ENCODE results near the gene ATF7. TPM values are rescaled to one million over a fixed set of nuclear protein-coding genes. Genes with fewer than 3 reads are reported as not detected.

ATF7 gene
- total and polyA plus RNA-seq, 2 of the 4 experiments (the other 2 are of a cell fraction), result 7.0 to 16.3 TPM

DNA sequence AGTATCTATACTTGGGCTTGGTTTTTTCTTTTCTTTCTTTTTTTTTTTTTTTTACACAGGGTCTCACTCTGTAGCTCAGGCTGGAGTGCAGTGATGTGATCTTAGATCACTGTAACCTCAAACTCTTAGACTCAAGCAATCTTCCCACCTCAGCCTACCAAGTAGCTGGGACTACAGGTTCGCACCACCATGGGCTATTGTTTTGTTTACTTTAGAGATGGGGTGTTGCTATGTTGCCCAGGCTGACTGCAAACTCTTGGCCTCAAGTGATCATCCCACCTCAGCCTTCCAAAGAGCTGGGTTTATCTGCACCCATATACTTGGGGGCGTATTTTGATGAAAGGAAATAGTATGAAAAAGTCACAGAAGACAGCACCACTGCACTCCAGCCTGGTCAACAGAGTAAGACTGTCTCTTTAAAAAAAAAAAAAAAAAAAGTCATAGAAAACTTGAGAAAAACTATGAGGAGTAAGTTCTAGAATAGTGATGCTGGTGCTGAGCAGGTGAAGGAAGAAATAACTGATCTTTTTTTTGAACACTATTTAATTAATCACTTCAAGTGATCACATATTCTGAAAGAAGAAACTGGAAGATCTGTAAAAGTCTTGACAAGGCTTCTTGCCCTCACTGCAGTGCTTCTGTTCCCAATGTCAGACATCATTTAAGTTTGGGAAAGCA is 65.1 kb downstream of the ATF7 start:
- Histone ChIP-seq H3K27me3 (ENCODE audit: control insufficient read depth, insufficient read depth, low read length) (no peaks in the 10 kb centered on the region), H3K4me3 (ENCODE audit: insufficient read depth, low read depth, low read length) (no peak overlapping the region), H2BK20ac (ENCODE audit: low read depth, low read length) (no peak overlapping the region), H2AFZ (replicated peaks; ENCODE audit: low read length, poor library complexity) (no peak overlapping the region), H3K18ac (ENCODE audit: low read depth, low read length) (no peak overlapping the region), H3K4ac (ENCODE audit: low read depth, low read length) (no peak overlapping the region), H2BK5ac (ENCODE audit: low read depth, low read length, poor library complexity, severe bottlenecking) (no peak overlapping the region), H4K5ac (ENCODE audit: low read depth, low read length) (no peak overlapping the region), H3K79me1 (ENCODE audit: low read depth in 1 of 2, low read length in 2 of 2) (peaks cover 8 to 22% of the 10 kb centered on the region in 2 experiments), H3K27ac (ENCODE audit: insufficient read depth, low read length) (no peak overlapping the region), H3K9me1 (ENCODE audit: insufficient read depth, low read length) (peaks cover 2% of the 10 kb centered on the region; the same call in 1 of the 2 replicates), H2BK120ac (ENCODE audit: low read depth, low read length) (no peak overlapping the region), H3K9ac (ENCODE audit: low read depth, low read length) (no peak overlapping the region), H3K4me2 (ENCODE audit: low read depth, low read length) (peak overlapping the region; percentile 75; the same call in 1 of the 2 replicates), H2AK9ac (replicated peaks; ENCODE audit: low read depth, low read length, poor library complexity) (no peak overlapping the region), H3K9me3 (ENCODE audit: control insufficient read depth, insufficient read depth, low read length) (no peaks in the 10 kb centered on the region), H3K23ac (ENCODE audit: low read depth, low read length) (no peak overlapping the region), H4K20me1 (ENCODE audit: insufficient read depth, low read length) (peaks cover 66% of the 10 kb centered on the region; the same call in 1 of the 2 replicates), H2AK5ac (ENCODE audit: low read depth, low read length) (no peak overlapping the region), H4K91ac (ENCODE audit: insufficient read depth, low read depth, low read length) (no peak overlapping the region), H3K4me1 (ENCODE audit: control insufficient read depth, insufficient read depth, low read length) (peaks cover 6% of the 10 kb centered on the region; the same call in 1 of the 2 replicates), H3K14ac (replicated peaks; ENCODE audit: low read depth, low read length) (no peak overlapping the region), H3K36me3 (ENCODE audit: control insufficient read depth, insufficient read depth, low read length) (no peaks in the 10 kb centered on the region), H3K56ac (ENCODE audit: extremely low read depth, insufficient read depth, low read length) (no peak overlapping the region), H2BK15ac (ENCODE audit: low read depth, low read length) (no peak overlapping the region), H4K8ac (ENCODE audit: low read depth in 2 of 2, low read length in 2 of 2) (no peak overlapping the region)
- TF ChIP-seq POLR2A (IDR thresholded peaks at IDR 0.05; ENCODE audit: low read depth, low read length) (no peak), SMC3 (IDR thresholded peaks at IDR 0.05; ENCODE audit: low read depth, low read length) (no peak), BHLHE40 (IDR thresholded peaks at IDR 0.05; ENCODE audit: low read depth, low read length) (no peak), RFX5 (IDR thresholded peaks at IDR 0.05; ENCODE audit: low read depth, low read length) (no peak), RCOR1 (IDR thresholded peaks at IDR 0.05; ENCODE audit: insufficient replicate concordance, low read length) (no peak)
- TF ChIP-seq, protein P1, sequence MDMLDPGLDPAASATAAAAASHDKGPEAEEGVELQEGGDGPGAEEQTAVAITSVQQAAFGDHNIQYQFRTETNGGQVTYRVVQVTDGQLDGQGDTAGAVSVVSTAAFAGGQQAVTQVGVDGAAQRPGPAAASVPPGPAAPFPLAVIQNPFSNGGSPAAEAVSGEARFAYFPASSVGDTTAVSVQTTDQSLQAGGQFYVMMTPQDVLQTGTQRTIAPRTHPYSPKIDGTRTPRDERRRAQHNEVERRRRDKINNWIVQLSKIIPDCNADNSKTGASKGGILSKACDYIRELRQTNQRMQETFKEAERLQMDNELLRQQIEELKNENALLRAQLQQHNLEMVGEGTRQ (IDR thresholded peaks at IDR 0.05; ENCODE audit: low read depth, low read length), result no peak
- ChIA-PET CTCF (no interaction called here), POLR2A (ENCODE audit: unreplicated experiment) (interaction anchor here (0.6 kb wide), 1 partner anchor 14 kb away, joined by 6 read pairs; no protein-coding TSS in a partner anchor)
- ATAC-seq (ENCODE audit: low read depth) (peak; percentile 13; the same call in 1 of the 2 replicates), DNase-seq (no peak)
- no TSS peak for BruUV-seq (replicated peaks)
- no CpG with 5 or more reads among the region's 2 CpGs for WGBS, 2 experiments (ENCODE audit: extremely low coverage in 2 of 2, insufficient read length in 1 of 2)
- in situ Hi-C loops (cut with MboI; ENCODE audit: low sequenced_read_pairs) (no loop called here), intact Hi-C loops (cut with micrococcal nuclease) (no loop called here), dilution Hi-C loops (cut with HindIII; ENCODE audit: low sequenced_read_pairs, unreplicated experiment) (no loop called here)

Data from IMR-90 (cell line).